ENCODE results near the gene POLR3C.

POLR3C gene

DNA sequence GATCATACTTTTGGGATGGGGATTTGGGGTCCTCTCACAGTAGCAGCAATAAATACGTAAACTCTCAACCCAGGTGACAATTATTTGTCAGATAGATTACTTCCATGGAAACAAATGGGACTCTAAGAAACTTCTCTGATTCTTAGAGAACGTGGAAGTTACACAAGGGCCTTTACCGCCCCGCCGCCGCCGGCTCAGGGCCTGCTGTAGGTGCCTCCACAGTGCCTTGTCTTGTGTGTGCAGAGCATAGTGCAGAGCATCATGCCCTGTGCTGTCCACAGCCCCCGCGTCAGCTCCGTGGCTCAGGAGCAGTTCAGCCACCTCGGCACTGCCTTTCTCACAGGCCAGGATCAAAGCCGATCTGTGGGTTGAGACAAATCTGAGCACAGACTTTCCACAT lies 50.6 kb downstream of the POLR3C start:
- no peak for DNase-seq

DNA sequence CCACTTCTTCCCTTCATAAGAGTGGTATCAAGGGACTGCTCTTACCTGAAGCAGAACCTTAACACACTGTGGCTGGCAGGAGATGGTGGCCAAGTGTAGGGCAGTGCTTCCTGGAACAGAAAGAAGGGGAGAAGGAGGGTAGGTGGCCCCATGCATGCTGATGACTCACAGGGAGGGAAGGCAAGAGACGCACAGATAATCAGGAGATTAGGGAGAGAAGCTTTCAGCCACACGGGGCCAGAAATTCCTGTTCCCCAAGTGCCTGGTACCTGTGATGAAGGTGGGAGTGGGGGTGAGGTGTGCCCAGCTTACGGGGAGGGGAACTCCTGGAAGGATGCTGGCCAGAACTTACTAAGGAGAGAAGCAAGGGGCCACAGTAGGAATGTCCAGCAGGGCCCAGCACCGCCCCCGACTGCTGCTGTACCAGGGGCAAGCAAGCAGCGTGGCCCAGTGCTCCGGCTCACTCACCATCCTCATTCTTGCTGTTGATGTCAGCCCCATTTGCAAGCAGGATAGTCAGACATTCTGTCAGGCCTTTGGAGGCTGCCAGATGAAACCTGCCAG lies 54.0 kb downstream of the POLR3C start:
- no peak for DNase-seq

DNA sequence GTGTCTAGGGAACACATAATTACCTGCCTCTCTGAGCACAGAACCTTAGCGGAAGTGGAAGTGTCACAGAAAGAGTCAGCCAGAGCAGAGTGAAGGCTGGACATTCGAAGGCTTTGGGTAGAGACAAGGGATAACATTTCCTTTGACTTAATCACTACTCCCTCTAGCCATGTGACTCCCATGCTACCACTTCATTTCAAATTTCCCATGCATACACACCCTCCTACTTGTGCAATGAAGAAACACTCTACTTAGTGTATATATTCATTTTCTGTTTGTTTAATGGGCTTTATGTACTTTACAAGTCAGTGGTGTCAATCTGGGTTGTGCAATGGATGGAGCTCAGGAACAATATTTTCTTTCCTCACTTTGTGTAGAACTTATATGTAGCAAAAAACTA lies 54.7 kb downstream of the POLR3C start:
- DNase-seq, result no peak

DNA sequence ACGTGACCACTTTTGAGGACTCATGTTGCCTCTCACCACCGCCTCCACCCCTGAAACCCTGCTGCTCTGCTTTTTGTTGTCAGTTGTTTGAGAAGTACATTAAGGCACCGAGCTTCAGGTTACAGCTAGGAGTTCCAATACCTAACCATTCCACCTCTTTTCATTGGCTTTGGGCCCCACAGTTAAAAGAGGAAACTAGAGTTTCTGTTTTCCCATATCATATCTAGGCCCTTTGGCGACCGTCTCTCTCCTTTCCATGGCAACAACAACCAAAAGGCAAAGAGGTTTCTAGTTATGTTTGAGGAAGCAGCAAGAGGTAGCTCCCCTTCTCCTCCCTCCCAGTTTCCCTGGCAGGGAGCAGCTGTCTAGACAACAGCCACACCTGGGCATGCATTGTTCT lies 55.8 kb downstream of the POLR3C start:
- no peak for DNase-seq

DNA sequence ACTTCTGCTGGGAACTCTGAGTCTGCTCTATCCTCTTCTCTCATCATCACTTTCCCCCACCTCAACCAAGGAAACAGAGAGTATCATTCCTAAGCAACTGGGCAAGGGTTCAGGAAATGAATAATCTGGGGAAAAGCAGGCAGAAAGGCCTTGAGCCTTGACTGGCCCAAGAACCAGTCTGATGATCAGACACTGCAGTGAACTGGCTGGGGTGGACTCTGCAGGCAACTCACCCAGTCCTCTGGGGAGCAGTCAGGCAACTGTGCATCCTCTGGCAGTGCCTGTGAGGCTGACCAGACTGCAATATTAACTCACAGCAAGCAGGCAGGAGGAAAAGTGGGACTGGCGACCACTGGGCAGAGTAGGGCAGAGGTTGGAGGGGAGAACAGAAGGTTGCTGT lies 60.7 kb downstream of the POLR3C start:
- DNase-seq, result peak; percentile 33

DNA sequence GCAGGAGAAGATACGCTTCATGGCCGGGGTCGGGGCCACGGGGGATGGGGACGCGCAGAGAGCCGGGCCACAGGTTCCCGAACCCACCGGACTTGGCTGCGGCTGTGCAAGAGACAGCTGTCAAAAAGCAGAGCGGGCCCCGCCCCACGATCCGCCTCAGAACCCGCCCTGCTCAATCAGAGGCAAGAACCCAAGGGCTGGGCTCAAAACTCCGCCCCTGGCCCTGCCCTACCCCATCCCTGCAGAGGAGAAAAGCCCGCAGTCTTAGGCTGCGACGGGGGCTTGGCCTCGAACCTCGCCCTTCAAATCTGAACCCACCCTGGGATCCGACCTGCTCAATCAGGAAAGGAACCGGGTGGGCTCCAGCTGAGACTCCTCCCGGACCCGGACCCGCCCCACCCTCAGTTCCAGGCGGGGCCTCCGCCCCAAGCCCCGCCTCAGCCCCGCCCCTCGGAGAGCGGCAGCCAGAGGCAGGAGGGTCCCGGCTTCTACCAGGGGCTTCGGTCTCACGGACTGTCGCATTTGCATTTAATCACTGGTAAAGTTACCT lies 61.8 kb downstream of the POLR3C start, which contains the start of gene ANKRD35:
Gene ANKRD35 (minus strand): TSS at position 129 of the 550 bp plus-strand sequence. CDS start 108 bp downstream, at position 21.
- peak; percentile 51 for DNase-seq

DNA sequence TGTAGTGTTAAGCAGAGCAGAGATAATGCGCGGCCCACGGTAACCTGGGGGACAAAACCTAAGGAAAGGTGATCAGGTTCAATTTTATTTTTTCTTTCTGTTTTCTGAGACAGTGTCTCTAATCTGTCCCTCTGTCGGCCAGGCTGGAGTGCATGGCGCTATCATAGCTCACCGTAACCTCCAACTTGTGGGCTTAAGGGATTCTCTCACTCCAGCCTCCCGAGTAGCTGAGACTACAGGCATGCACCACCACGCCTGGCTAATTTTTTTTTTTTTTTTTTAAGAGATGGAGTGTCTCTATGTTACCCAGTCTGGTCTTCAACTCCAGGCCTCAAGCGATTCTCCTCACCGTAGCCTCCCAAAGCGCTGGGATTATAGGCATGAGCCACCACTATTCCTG lies 62.4 kb downstream of the POLR3C start:
- DNase-seq, result no peak

DNA sequence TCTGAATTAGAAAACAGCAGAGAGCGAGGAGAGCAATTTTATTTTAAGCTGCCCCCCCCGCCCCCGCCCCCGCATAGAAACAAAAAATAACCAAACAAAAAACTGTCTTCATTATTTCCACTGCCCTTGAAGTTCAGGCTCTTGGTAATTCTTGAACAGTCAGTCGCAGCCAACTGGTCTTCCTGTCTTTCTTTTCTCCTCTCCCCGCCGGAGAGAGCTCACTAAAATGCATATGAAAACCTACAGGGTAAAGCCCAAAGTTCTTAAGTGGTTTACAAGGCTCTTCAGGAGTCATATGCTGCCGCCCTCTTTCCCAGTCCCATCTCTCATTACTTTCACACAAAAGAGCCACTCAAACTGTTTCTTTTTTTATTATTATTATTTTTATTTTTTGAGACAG lies 62.8 kb downstream of the POLR3C start:
- no peak for DNase-seq

DNA sequence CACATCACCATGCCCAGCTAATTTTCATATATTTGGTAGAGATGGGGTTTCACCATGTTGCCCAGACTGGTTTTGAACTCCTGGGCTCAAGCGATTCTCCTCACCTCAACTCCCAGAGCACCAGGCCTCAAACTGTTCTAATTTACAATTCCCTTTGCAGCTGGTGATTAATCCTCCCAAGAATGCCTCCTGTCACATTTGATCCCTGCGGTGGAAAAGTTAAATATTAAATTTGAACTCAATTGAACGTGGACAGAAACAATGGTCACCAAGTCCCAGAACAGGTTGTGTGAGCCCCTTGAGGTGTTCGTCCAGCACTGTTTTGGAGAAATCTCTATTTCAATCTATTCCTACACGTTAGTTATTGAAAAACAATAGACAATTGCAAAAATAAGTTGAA lies 63.6 kb downstream of the POLR3C start:
- DNase-seq, result no peak

DNA sequence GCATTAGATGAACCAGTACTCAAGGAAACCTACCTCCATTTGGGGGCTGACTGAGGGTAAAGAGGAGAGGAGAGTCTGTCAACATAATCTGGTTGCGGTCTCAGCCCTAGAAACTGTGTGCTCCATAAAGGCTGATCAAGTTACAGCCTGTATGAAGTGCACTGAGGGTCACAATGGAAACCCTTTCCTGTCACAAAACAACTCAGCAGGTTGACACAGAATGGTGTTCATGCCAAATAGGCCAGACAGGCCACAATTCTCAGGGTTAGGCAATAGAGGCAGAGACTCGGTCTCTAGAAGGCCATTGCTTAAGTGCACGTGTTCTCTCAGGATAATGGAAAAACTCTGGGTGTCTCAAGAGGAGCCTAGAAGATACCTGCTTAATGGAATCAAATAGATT lies 65.7 kb downstream of the POLR3C start:
- no peak for DNase-seq

DNA sequence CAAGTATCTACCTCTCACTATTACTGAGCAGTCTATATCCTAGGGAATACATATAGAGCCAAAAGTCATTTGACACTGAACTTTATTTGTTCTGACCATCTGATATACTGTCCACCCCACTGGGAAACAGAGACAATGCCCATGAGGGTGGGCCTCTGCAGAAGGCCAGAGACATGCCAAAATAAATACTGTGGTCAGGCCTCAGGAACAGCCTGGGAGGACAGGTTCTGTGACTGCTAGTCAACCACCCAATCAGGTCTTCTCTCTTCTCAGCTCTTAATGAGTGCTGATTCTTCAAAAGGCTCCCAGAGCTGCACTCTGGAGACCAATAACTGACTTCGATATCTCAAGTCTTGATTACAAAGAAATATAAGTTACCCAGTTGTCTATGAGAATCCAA lies 67.1 kb downstream of the POLR3C start:
- no peak for DNase-seq

DNA sequence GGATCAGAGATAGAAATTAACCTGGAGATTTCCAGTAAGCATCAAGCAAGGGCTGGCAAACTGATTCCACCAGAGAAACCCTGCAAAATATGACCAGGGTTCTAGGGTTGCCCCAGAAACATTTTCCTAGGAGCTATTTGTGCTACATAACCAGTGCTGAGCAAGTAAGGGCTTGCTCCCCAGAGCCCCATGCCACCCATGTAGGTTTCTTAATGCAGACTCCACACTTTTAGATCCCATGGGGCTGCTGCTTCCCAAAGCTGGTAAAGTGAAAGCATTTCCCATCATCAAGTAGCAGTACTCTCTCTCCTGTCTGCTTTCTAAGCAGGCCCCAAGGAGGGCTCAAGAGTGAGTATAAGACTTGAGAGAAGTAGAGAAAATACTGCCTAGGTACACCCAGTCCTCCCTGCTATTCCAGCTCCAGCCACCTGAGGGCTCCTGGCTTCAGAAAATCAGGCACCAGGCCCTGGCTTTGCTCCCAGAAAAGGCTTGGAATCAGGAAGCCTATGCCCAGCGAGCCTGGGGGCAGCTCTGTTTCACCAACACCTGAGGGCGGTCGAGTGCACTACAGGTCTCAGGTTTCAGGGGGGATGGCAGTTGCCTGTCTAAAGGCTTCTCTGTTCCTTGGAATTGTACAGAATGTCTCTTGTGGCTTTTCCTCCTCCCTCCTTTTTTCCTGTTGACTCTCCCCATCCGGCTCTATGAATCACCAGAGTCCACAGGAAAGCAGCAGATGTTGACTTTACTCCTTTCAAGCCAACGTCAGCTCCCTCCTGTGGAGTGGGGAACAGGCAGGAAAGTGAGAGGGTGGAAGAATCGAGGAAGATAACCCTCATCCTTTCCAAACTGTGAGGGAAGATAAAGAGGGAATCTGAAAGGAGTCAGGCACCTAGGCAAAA lies 67.8 kb downstream of the POLR3C start:
- DNase-seq, result peak; percentile 98

DNA sequence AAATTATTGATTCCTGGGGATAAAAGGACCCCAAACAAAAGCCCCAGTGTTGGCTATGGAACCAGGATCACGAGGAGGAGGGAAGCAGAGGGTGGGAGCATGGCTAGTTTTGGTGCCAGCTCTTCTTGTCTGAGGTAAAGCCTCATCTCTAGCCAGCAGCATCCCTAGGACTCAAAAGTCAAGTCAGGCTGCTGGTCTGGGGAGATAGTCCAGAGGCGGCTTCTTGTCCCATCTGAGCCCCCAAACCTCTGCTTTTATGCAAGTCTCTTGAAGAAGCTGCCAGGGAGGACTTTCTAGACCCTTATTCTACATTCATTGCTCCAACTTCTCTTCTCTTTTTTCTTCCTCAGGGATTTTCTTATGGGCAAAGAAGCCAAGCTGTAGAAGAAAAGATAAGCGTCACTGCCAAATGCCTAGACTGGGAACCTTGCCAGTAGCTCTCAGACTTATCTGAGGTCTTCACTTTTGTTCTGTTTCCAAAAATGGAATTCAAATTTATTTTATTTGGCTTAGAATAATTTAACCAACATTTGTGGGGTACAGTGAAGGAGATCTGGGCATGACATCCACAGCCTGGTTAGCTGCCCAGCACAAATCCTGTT lies 68.6 kb downstream of the POLR3C start:
- DNase-seq, result peak; percentile 48

DNA sequence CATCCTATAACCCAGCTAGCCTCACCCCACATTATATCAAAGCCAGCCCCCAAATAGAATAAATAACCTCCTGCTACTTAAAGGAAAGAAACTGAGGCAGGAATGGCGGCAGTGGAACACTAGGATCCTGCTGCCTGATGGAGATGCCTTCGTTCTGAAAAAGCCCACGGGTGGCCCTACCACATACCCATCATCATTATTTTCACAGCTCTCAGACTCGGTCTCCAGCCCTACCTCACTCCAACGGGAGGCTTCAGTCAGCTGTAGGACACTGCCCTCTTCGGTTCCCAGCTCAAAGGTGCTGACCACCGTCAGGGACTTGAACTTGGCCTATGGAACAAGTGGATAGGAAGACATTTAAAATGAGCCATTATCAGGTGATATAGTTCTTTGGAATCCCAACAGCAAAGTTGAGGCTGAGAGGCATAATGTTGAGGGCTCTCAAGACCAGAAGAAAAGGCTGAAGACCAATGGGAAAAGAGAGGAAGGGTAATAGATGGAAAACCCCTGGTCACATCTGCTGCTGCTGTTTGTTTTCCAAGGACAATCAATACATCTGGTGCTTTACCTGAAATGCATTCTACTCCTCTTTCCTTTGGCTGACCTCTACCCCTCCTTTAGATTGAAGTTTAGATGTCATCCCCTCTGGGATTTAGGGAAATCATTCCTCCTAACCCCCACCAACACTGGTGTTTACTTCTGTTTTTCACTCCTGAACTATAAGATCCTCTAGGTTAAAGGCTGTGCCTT lies 69.5 kb downstream of the POLR3C start:
- no peak for DNase-seq
